ENCODE measurements around the gene AGAP2.

Gene AGAP2

DNA sequence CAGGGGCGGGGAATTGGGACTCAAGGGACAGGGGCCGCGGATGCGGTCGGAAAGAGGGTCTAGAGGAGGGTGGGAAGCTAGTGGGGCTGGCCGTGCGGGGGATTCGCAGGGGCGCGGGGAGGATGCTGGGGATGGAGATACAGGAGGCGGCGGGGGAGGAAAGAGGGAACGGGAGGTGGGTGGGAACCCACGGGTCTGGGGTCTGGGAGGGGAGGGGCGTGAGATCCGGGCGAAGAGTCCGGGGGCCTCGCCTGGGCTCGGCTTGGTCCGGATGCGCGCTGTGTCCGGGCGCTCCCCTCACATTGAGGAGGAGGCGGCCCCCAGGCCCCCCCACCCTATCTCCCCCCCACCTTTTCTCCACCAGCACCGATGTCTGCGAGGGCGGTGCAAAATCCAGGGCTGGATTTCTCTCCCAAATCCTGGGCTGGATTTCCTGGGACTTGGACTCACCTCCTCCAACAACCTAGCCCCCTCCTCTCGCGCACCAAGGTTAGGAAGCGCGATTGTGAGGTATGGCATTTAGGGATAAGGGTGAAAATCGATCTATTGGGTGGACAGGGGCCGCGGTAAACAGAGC lies at the start of gene AGAP2:
TSS of gene AGAP2 (minus strand) at position 82 of the 577 bp plus-strand sequence. CDS start 496 bp downstream, outside the sequence.
- H3K4me3 ChIP-seq = peak within 1 kb of the TSS; percentile 70
- no peak for TF ChIP-seq CTCF (IDR thresholded peaks at IDR 0.05)
- no peak for DNase-seq (ENCODE audit: low spot score)
- H3K27ac ChIP-seq = no peak within 1 kb of the TSS

GRCh38 chr12:57783861-57784260 lies 45.3 kb upstream of the AGAP2 start:
- TF ChIP-seq CTCF (IDR thresholded peaks at IDR 0.05) = no peak
- Histone ChIP-seq H3K27ac (no peak overlapping the region), H3K4me3 (peak overlapping the region; percentile 79)
- no peak for DNase-seq (ENCODE audit: low spot score)

DNA sequence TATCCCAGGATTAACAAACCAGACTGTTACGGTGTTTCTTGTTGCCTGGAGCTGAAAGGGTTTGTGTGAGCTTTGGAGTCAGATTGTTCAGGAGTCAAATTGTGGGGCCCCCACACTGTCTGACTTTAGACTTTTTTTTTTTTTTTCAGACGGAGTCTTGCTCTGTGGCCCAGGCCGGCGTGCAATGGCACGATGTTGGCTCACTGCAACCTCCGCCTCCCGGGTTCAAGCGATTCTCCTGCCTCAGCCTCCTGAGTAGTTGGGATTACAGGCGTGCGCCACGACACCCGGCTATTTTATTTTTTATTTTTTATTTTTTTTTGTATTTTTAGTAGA lies 44.9 kb upstream of the AGAP2 start:
- H3K27ac ChIP-seq = no peak overlapping the region
- no peak for TF ChIP-seq CTCF (IDR thresholded peaks at IDR 0.05)

GRCh38 chr12:57782608-57783465 lies 44.3 kb upstream of the AGAP2 start, which contains the start of gene TSFM:
TSFM (plus strand) TSS chr12:57782787; CDS start chr12:57782802, 15 bp downstream.
- Histone ChIP-seq H3K27ac (peak within 1 kb of the TSS; percentile 69 to 71), H3K4me3 (peak within 1 kb of the TSS; percentile 79)
- DNase-seq (ENCODE audit: low spot score) = peak; percentile 92
- peak; percentile 91 for TF ChIP-seq CTCF (IDR thresholded peaks at IDR 0.05)

More for the DNA sequence above, 44.9 kb upstream of the AGAP2 start:
- H3K4me3 ChIP-seq = peak overlapping the region; percentile 79
- DNase-seq (ENCODE audit: low spot score) = no peak

- DNase-seq (ENCODE audit: low spot score) = no peak
- Histone ChIP-seq H3K4me3 (peak overlapping the region; percentile 79), H3K27ac (no peak overlapping the region)
- TF ChIP-seq CTCF (IDR thresholded peaks at IDR 0.05) = no peak
These were observed 43.7 kb upstream of the AGAP2 start for GRCh38 chr12:57782243-57782607.

- Histone ChIP-seq H3K4me3 (no peak overlapping the region), H3K27ac (no peak overlapping the region)
- no peak for TF ChIP-seq CTCF (IDR thresholded peaks at IDR 0.05)
- DNase-seq (ENCODE audit: low spot score) = no peak
These were observed 43.3 kb upstream of the AGAP2 start for GRCh38 chr12:57781801-57782200.

GRCh38 chr12:57781244-57781643 lies 42.7 kb upstream of the AGAP2 start:
- no peak for DNase-seq (ENCODE audit: low spot score)
- H3K27ac ChIP-seq = no peak overlapping the region
- H3K4me3 ChIP-seq = no peak overlapping the region
- TF ChIP-seq CTCF (IDR thresholded peaks at IDR 0.05) = no peak
